ENCODE data around the gene ERC2. TPM values are rescaled to one million over a fixed set of nuclear protein-coding genes. Genes with fewer than 3 reads are reported as not detected.

The ERC2 gene
- total RNA-seq, 1 experiment from 2014 or later = 6.3 TPM

- DNase-seq = no peak
- Histone ChIP-seq H3K27ac (peak overlapping the region; percentile 5; the same call in 1 of the 2 replicates), H3K36me3 (no peaks in the 10 kb centered on the region), H3K27me3 (no peaks in the 10 kb centered on the region), H3K9me3 (replicated peaks) (no peaks in the 10 kb centered on the region), H3K4me3 (no peak overlapping the region), H3K4me1 (peaks cover 15% of the 10 kb centered on the region)
Measured at GRCh38 chr3:55564726-55565125, 903.5 kb downstream of the ERC2 start.

DNA sequence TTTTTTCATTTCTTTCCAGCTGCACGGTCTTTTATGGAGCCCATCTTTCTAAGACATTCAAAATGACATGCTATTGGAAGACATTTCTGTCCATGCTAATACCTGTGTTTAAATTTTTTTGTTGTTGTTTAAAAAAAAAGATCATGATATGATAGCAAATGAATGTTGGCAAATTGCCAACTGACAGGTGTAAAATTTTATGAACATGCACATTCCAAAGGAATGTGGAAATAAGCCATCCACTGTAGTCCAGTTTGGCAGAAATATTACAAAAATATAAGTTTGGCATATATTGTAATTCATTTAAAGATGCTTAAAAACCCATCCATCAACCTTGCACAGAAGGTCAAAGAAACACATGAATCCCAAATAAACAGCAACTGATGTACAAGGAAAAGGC is 905.6 kb downstream of the ERC2 start:
- peak in 1 of 2 experiments; percentile 29 for DNase-seq
- H3K27ac ChIP-seq = no peak overlapping the region

GRCh38 chr3:55559500-55560423 is 908.5 kb downstream of the ERC2 start:
- no peaks in the 10 kb centered on the region for H3K27me3 ChIP-seq
- H3K27ac ChIP-seq = no peak overlapping the region
- no peaks in the 10 kb centered on the region for H3K9me3 ChIP-seq (replicated peaks)
- no peak overlapping the region for H3K4me3 ChIP-seq
- peaks cover 22% of the 10 kb centered on the region for H3K4me1 ChIP-seq
- no peak for DNase-seq
- H3K36me3 ChIP-seq = no peaks in the 10 kb centered on the region

More for the DNA sequence above, 905.6 kb downstream of the ERC2 start:
- Histone ChIP-seq H3K27me3 (no peaks in the 10 kb centered on the region), H3K36me3 (no peaks in the 10 kb centered on the region), H3K4me3 (no peak overlapping the region), H3K9me3 (replicated peaks) (no peaks in the 10 kb centered on the region), H3K4me1 (peaks cover 15% of the 10 kb centered on the region)

- no peak for DNase-seq
- H3K27ac ChIP-seq = no peak overlapping the region
- no peak overlapping the region for H3K4me3 ChIP-seq
- no peaks in the 10 kb centered on the region for H3K27me3 ChIP-seq
- H3K9me3 ChIP-seq (replicated peaks) = no peaks in the 10 kb centered on the region
- H3K36me3 ChIP-seq = no peaks in the 10 kb centered on the region
- H3K4me1 ChIP-seq = peaks cover 24% of the 10 kb centered on the region
Measured at GRCh38 chr3:55558316-55558715, 910.0 kb downstream of the ERC2 start.

DNA sequence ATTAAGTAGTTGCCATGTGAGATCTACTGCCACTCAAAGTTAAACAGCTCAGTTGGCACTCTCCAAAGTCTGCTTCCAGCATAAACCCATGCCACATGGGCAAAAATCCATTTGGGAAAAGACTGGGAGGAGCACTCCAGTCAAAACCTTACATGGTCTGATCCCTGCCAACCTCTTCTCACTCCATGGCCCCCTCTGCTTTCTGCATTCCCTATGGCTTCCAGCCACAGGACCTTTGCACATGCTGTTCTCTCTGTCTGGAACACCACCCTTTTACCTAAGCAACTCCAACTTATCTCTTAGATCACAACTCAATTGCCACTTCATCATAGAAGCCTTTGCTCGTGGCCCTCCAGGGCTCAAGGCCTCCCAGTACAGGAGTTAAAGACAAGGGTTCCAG is 910.7 kb downstream of the ERC2 start:
- no peak for DNase-seq
- no peak overlapping the region for H3K4me3 ChIP-seq
- H3K9me3 ChIP-seq (replicated peaks) = no peaks in the 10 kb centered on the region
- H3K36me3 ChIP-seq = no peaks in the 10 kb centered on the region
- H3K4me1 ChIP-seq = peaks cover 18% of the 10 kb centered on the region
- no peak overlapping the region for H3K27ac ChIP-seq
- H3K27me3 ChIP-seq = no peaks in the 10 kb centered on the region

- H3K4me1 ChIP-seq = peaks cover 14% of the 10 kb centered on the region
- no peaks in the 10 kb centered on the region for H3K27me3 ChIP-seq
- no peak for DNase-seq
- H3K9me3 ChIP-seq (replicated peaks) = no peaks in the 10 kb centered on the region
- H3K36me3 ChIP-seq = no peaks in the 10 kb centered on the region
- no peak overlapping the region for H3K27ac ChIP-seq
- no peak overlapping the region for H3K4me3 ChIP-seq
Measured at GRCh38 chr3:55556619-55557537, 911.4 kb downstream of the ERC2 start.

GRCh38 chr3:55555873-55556618 is 912.2 kb downstream of the ERC2 start:
- H3K4me1 ChIP-seq = peaks cover 14% of the 10 kb centered on the region
- DNase-seq = no peak

GRCh38 chr3:55554634-55555425 is 913.4 kb downstream of the ERC2 start:
- peak; percentile 75 to 86 for DNase-seq
- Histone ChIP-seq H3K27ac (peak overlapping the region; percentile 14; the same call in 1 of the 2 replicates), H3K27me3 (no peaks in the 10 kb centered on the region)

More at GRCh38 chr3:55555873-55556618, 912.2 kb downstream of the ERC2 start:
- H3K4me3 ChIP-seq = no peak overlapping the region
- H3K27ac ChIP-seq = no peak overlapping the region
- no peaks in the 10 kb centered on the region for H3K9me3 ChIP-seq (replicated peaks)
- H3K36me3 ChIP-seq = no peaks in the 10 kb centered on the region
- no peaks in the 10 kb centered on the region for H3K27me3 ChIP-seq

DNA sequence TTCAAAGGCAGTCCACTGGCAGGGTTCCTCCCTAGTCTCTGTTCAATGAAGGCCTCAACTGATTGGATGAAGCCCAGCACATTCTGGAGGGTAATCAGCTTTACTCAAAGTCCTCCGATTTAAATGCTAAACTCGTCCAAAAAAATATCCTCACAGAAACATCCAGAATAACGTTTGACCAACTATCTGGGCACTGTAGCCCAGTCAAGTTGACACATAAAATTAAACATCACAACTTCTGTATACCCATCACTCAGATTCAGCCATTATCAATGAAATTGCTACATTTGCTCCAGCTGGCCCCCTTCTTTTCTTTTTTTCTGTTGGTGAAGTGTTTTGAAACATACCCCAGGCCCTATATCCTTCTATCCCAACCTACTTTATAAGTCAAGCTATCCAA is 916.6 kb downstream of the ERC2 start:
- Histone ChIP-seq H3K36me3 (no peaks in the 10 kb centered on the region), H3K9me3 (replicated peaks) (no peaks in the 10 kb centered on the region), H3K27ac (no peak overlapping the region), H3K27me3 (no peaks in the 10 kb centered on the region), H3K4me1 (peaks cover 14% of the 10 kb centered on the region), H3K4me3 (no peak overlapping the region)
- no peak for DNase-seq

More at GRCh38 chr3:55554634-55555425, 913.4 kb downstream of the ERC2 start:
- Histone ChIP-seq H3K4me1 (peaks cover 14% of the 10 kb centered on the region), H3K9me3 (replicated peaks) (no peaks in the 10 kb centered on the region), H3K36me3 (no peaks in the 10 kb centered on the region), H3K4me3 (no peak overlapping the region)

- peaks cover 2% of the 10 kb centered on the region for H3K4me1 ChIP-seq
- H3K4me3 ChIP-seq = no peak overlapping the region
- H3K36me3 ChIP-seq = no peaks in the 10 kb centered on the region
- DNase-seq = peak in 1 of 2 experiments; percentile 57
- H3K9me3 ChIP-seq (replicated peaks) = no peaks in the 10 kb centered on the region
- H3K27me3 ChIP-seq = no peaks in the 10 kb centered on the region
- no peak overlapping the region for H3K27ac ChIP-seq
Measured at GRCh38 chr3:55549177-55549576, 919.1 kb downstream of the ERC2 start.

- no peak for DNase-seq
- Histone ChIP-seq H3K27ac (no peak overlapping the region), H3K4me1 (no peaks in the 10 kb centered on the region), H3K9me3 (replicated peaks) (no peaks in the 10 kb centered on the region), H3K27me3 (no peaks in the 10 kb centered on the region), H3K36me3 (no peaks in the 10 kb centered on the region), H3K4me3 (no peak overlapping the region)
Measured at GRCh38 chr3:55546866-55547669, 921.2 kb downstream of the ERC2 start.

DNA sequence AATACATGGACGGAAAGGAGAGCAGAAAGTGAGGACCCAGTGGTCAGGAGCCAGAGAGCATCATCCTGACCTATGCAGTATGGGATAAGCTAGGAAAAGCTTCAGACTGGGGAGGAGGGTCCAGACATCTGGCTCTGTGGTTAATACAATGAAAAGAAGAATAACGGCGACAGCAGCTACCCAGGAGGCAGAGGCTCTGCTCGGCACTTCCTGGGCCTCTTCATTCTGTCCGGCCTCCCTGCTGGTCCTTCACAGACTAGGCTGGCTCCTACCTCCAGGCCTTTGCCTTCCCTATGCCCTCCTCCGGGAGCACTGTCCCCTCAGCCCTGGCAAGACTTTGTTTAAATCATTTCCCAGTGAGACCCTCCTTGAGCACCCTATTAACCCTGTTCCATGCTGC is 922.3 kb downstream of the ERC2 start:
- Histone ChIP-seq H3K27ac (no peak overlapping the region), H3K4me3 (no peak overlapping the region), H3K9me3 (replicated peaks) (no peaks in the 10 kb centered on the region), H3K4me1 (no peaks in the 10 kb centered on the region), H3K27me3 (no peaks in the 10 kb centered on the region), H3K36me3 (no peaks in the 10 kb centered on the region)
- no peak for DNase-seq

DNA sequence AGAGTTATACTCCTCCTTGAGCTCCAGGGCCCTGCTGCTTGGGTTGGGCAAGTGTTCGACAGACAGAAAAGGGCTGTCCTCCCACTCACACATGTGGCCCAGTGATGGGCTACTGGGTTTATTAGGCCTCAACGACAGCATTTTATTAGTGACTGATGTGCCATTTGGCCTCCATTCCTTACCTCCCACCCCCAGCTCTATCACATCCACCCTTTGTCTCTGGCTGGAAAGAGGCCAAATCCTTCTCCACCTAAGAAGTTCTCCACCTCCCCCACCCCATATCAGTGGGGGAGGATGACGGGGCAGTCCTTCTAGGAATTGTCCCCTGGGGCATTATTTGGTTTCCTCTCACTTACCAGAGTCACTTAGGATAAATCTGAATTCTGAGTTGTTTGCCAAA is 924.0 kb downstream of the ERC2 start:
- DNase-seq = no peak
- Histone ChIP-seq H3K4me1 (no peaks in the 10 kb centered on the region), H3K27ac (no peak overlapping the region), H3K9me3 (replicated peaks) (no peaks in the 10 kb centered on the region), H3K36me3 (no peaks in the 10 kb centered on the region), H3K27me3 (no peaks in the 10 kb centered on the region), H3K4me3 (no peak overlapping the region)
